HG02938 (cell line): Measurements from ENCODE around the gene PWWP2B.

ENCODE experiments used
- ATAC-seq: cut with Tn5 transposase; IDR thresholded peaks from one replicate; pipeline ENCODE4 v1.9.1; 2021; ENCODE audit warnings: mild to moderate bottlenecking, moderate library complexity; ENCODE audit not compliant: unreplicated experiment

The PWWP2B gene

GRCh38 chr10:132363376-132363775 lies 33.6 kb upstream of the PWWP2B start:
- ATAC-seq, result no peak

DNA sequence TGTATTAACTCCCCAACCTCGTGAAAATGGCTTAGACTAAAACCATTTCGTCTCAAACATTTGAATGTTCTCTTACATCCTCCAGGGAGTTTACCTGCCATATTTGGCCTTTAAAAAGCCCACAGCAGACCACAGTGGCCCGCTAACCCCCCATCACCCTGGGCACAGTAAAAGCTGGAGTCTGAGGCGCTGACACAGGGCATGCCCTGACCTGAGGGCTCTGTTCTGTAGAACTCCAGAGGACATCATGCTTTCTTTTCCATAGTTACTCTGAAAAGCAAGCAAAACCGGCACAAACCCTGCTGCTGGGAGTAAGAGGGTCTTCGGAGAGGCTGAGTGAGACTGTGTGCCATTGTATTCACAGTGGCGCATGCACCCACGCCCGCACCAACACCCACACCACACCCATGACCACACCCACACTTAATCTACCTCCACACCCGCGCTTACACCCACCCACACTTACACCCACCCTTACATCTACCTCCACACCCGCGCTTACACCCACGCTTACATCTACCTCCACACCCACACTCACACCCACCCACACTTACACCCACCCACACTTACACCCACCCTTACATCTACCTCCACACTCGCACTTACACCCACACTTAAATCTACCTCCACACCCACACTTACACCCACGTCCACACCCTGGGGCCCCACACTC lies 32.9 kb upstream of the PWWP2B start:
- no peak for ATAC-seq

DNA sequence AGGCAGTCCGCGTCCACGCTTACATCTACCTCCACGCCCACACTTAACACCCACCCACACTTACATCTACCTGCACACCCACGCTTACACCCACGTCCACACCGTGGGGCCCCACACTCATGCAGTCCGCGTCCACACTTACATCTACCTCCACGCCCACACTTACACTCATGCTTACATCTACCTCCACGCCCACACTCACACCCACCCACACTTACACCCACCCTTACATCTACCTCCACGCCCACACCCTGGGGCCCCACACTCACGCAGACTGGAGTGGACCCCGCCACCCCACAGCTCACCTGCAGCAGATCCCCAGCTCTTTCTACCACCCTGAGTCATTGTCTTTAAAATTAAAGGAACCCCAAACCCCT lies 32.4 kb upstream of the PWWP2B start:
- no peak for ATAC-seq

- ATAC-seq, result no peak
Observed at GRCh38 chr10:132365102-132365501, 31.9 kb upstream of the PWWP2B start.

- no peak for ATAC-seq
Observed at GRCh38 chr10:132366006-132366405, 31.0 kb upstream of the PWWP2B start.

- ATAC-seq, result no peak
Observed at GRCh38 chr10:132366499-132366898, 30.5 kb upstream of the PWWP2B start.

DNA sequence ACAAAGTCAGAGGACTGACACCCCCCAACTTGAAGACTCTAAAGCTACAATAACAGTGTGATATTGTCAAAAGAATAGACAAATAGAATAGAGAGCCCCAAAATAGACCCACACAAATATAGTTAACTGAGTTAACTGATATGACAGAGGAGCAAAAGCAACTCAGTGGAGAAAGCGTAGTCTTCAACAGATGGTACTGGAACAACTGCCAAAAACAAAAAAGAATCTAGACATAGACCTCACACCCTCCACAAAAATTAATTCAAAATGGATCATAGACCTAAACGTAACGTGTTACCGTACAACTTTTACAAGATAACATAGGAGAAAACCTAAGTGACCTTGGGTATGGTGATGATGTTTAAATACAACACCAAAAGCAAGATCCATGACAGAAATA lies 28.6 kb upstream of the PWWP2B start:
- ATAC-seq, result no peak

DNA sequence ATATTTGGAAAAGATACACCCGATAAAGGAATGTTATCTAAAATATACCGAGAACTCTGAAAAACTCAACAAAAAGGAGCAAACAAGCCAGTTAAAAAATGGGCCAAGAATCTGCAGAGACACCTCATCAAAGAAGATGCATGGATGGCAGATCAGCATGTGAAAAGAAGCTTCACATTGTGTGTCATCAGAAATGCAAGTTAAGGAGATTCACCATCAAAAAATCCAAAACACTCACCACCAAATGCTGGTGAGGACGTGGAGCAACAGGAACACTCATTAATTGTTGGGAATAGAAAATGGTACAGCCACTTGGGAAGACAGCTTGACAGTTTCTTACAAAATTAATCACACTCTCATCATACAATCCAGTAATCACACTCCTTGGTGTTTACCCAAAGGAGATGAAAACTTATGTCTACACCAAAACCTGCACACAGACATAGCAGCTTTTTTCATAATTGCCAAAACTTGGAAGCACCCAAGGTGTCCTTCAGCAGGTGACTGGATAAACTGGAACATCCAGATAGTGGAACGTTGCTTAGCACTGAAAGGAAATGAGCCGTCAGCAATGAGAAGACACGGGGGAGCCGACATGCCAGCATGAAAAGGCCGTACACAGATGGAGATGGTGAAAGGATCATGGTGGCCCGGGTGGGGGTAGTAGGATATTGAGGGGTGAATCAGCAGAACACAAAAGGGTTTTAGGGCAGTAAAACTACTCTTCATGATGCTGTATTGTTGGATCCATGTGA lies 27.9 kb upstream of the PWWP2B start:
- ATAC-seq, result no peak

DNA sequence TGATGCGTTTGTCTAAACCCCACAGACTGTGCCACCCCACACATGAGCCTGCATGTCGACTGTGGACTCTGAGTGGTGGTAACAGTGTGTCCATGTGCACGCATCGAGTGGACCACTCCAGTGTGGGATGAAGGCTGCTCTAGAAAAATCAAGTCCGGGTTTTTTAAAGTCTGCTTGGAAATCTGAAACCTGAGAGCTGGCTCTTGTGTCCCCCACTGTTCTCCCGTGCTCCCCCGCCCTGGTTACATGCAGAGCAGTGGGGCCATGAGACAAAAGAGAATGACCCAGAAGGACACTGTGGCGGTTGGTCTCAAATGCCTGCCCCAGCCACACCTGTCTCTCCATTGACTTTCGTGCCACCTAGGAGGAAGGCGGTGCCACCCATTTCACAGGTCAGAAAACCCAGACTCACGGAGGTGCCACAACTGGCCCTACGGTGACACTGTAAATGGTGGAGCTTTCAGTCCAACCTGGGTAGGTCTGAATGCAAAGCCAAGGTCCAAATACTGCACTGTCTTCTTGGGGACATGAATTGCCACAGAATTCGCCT lies 27.3 kb upstream of the PWWP2B start:
- no peak for ATAC-seq

GRCh38 chr10:132370426-132371340 lies 26.3 kb upstream of the PWWP2B start:
- no peak for ATAC-seq

- no peak for ATAC-seq
Observed at GRCh38 chr10:132371641-132372081, 25.3 kb upstream of the PWWP2B start.

DNA sequence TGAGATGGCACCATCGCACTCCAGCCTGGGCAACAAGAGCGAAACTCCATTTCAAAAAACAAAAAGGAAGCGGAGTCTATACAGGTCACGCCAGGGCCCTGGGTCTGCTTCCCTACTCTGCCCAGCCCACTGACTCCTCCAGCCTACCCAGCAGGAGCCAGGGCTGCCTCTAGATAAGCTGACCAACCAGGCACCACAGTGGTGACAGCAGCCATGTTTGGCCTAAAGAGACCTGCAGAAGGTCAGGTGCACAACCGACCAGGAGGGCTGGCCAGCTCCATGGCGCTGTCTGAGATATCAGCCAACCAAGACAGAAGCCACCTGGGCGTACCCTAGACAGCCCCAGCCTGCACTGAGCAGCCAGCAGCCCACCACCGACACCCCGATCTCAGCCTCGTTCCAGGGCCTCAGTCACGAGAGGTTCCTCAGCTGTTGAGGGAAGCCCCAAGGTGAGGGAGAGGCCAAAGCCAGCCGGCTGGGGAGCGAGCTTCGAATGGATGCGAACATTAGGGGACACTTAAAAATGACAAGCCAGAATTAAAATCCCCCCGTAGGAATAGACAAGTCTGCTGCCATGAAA lies 24.4 kb upstream of the PWWP2B start:
- ATAC-seq, result no peak

- no peak for ATAC-seq
Observed at GRCh38 chr10:132373241-132373955, 23.6 kb upstream of the PWWP2B start.

DNA sequence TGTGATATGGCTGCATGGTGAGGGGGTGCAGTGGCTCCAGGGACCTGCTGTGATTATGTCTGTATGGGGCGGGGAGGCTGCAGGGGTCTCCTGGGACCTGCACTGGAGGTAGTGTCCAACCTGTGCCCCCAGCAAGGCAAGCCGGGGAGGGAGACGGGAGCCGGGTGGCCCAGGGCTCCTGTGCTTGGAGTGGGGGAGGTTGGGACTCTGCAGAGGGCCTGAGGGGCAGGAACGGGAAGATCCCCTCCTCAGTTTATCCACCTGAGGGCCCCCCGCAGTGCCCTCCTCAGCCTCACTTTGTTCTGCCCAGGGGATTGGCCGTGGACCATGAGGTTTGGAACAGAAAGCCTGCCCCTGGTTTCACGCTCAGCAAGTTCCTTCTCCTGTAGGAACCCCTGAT lies 22.8 kb upstream of the PWWP2B start:
- no peak for ATAC-seq

DNA sequence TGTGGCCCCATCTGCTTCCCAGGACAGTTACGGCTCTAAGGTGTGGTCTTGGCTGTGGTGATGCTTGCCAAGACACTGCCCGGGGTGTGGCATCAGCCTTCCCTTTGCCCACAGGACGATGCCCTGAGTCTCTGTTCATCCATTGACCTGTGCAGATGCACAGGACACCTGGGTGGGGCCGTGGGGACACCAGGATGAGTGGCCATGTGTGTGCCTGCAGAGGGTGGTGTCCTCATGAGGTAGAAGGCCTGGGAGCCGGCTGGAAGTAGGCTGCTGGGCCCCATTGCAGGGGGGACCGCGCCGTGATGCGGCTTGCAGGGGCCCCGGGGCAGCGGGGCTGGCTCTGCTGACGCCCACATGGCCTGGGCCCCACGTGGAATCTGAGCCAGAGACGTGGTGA lies 22.4 kb upstream of the PWWP2B start:
- no peak for ATAC-seq

DNA sequence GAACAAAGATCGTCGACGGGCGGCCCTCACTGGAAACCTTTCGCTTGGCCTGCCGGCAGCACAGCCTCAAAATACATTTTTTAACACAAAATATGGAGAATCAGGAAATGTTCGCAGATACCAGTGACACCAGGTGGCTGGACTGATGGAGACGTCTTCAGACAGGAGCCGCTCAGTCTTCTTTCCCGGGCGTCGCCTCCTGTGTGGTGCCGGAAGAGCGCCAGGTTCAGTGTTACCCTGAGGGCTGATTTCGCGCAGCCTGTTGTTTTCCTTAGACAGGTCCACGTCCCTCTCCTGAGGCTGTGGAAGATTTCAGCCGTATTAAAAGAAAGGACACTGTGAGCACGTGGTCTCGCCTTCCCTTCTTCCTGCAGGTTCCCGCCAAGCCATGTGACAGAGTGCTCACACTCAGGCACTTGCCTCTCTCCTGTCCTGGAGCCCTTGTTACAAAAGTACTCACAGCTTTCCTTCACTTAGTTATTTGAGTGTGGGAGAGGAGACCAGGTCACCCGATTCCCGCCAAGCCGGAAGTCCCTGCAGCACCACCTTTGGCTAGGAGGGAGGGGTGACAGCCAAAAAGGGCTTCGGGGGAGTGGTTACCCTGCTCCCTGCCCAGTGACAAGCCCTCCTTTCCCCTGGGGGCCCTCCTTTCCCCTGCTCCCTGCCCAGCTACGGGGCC lies 21.7 kb upstream of the PWWP2B start:
- ATAC-seq, result no peak

DNA sequence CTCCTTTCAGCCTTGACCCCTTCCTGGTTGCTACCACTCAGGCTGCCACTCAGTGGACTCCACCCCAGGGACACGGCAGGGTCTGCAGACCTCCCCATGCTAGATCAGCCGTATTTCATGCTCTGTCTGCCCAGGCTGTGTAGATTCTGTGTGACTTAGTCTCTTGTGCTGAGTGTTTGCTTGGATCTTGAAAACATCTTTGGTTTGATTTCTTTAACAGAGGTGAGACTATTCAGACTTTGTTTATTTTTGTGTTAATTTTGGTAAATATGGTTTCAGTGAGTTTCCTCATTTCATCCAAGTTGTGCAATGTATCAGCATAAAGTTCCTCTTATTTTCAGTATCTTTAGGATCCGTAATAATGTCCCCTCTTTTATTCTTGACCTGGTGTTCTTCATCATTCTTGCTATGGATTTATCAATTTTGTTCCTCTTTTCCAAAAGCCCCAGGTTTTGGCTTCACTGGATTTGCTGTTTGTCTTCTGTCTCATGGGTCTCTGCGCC lies 21.2 kb upstream of the PWWP2B start:
- no peak for ATAC-seq

DNA sequence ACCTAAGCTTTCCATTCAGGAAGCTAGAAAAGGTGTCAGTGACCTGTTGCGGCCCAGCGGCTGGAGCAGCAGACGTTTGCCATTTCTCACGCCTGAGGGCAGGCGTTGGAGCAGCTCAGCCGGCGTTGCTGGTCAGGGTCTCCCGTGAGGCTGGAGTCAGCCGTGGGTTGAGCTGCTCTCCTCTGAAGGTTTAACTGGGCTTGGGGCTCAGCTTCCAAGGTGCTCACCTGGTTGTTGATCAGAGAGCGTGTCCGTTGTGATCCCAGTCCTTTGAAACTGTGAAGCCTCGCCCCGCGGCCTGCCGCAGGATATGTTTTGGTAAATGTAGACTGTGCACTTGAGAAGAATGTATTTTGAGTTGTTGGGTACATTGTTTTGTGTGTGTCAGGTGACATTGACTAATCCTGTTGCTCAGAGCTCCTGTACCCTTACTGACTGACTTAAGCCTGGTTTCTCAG lies 20.6 kb upstream of the PWWP2B start:
- no peak for ATAC-seq

- no peak for ATAC-seq
Observed at GRCh38 chr10:132377326-132377725, 19.7 kb upstream of the PWWP2B start.
